GDM1 (cell line): ENCODE results near the gene PDXK.
A peak's percentile ranks its signal among the peaks of the same experiment; 100 is the strongest.

Experiments used
- DNase-seq: peaks from one replicate; lab custom pipeline; 2025; lab: John Stamatoyannopoulos, UW

The PDXK gene

GRCh38 chr21:43741423-43742096 is 22.6 kb downstream of the PDXK start:
- peak; percentile 2 for DNase-seq

- DNase-seq, result no peak
Measured at GRCh38 chr21:43743947-43744346, 25.0 kb downstream of the PDXK start.

- DNase-seq, result no peak
Measured at GRCh38 chr21:43744725-43745124, 25.8 kb downstream of the PDXK start.

GRCh38 chr21:43745772-43746517 is 27.0 kb downstream of the PDXK start:
- no peak for DNase-seq

GRCh38 chr21:43748622-43749021 is 29.7 kb downstream of the PDXK start:
- no peak for DNase-seq

- no peak for DNase-seq
Measured at GRCh38 chr21:43749651-43750262, 30.8 kb downstream of the PDXK start.

GRCh38 chr21:43750339-43751033 is 31.6 kb downstream of the PDXK start:
- no peak for DNase-seq

- DNase-seq, result no peak
Measured at GRCh38 chr21:43751955-43752591, 33.1 kb downstream of the PDXK start.

GRCh38 chr21:43752758-43753438 is 34.0 kb downstream of the PDXK start:
- no peak for DNase-seq

- no peak for DNase-seq
Measured at GRCh38 chr21:43753439-43753799, 34.5 kb downstream of the PDXK start.

- DNase-seq, result no peak
Measured at GRCh38 chr21:43754948-43755781, 36.2 kb downstream of the PDXK start.

GRCh38 chr21:43755820-43756594 is 37.1 kb downstream of the PDXK start:
- no peak for DNase-seq

- DNase-seq, result no peak
Measured at GRCh38 chr21:43757601-43758000, 38.7 kb downstream of the PDXK start.

GRCh38 chr21:43758111-43758641 is 39.2 kb downstream of the PDXK start:
- no peak for DNase-seq

- DNase-seq, result no peak
Measured at GRCh38 chr21:43758811-43759210, 39.9 kb downstream of the PDXK start.

- DNase-seq, result no peak
Measured at GRCh38 chr21:43759651-43760050, 40.7 kb downstream of the PDXK start.

- DNase-seq, result no peak
Measured at GRCh38 chr21:43760391-43760958, 41.5 kb downstream of the PDXK start.

- no peak for DNase-seq
Measured at GRCh38 chr21:43761886-43762285, 43.0 kb downstream of the PDXK start.
